ENCODE data around the gene PAK5. TPM values are rescaled to one million over a fixed set of nuclear protein-coding genes. Genes with fewer than 3 reads are reported as not detected.

Gene PAK5
- total RNA-seq, 2 experiments from 2014 or later = not detected

DNA sequence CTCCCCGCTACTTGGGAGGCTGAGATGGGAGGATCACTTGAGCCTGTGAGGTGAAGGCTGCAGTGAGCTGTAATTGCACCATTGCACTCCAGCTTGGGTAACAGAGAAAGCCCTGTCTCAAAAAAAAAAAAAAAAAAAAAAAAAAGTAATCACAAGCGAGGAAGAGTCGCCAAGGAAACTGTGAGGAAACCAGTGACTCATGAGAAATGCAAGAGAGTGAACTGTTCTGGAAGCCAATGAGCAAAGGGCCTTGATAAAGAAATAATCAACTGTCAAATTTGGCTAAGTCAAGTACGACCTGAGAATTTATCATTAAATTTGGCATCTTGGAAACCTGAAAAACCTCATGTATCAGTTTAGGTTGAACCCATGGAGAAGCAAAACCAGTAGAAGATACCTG lies 340.6 kb downstream of the PAK5 start:
- H3K36me3 Mint-ChIP-seq (ENCODE audit: low read depth) = no peaks in the 10 kb centered on the region
- Histone ChIP-seq H3K4me3 (ENCODE audit: low read length) (no peak overlapping the region), H3K4me1 (ENCODE audit: insufficient read depth, low read length) (no peaks in the 10 kb centered on the region), H3K9me3 (ENCODE audit: control insufficient read depth in 1 of 2, insufficient read depth in 1 of 2, low read length in 2 of 2) (peaks cover 0 to 6% of the 10 kb centered on the region in 2 experiments), H3K27me3 (ENCODE audit: control insufficient read depth in 1 of 2, insufficient read depth in 2 of 2, low read length in 2 of 2) (no peaks in the 10 kb centered on the region), H3K36me3 (ENCODE audit: insufficient read depth, low read length) (no peaks in the 10 kb centered on the region), H3K27ac (ENCODE audit: low read depth in 1 of 2, low read length in 2 of 2) (no peak overlapping the region)
- POLR2A ChIA-PET = no interaction called here
- no peak for ATAC-seq (ENCODE audit: poor library complexity)
- DNase-seq = peak in 2 of 14 experiments; percentile 24 to 35
- H3K4me3 Mint-ChIP-seq = no peak overlapping the region
- H3K27me3 Mint-ChIP-seq = peaks cover 11% of the 10 kb centered on the region
- H3K9me3 Mint-ChIP-seq = no peaks in the 10 kb centered on the region
- no peaks in the 10 kb centered on the region for H3K4me1 Mint-ChIP-seq (ENCODE audit: low read depth)
- TF ChIP-seq, protein P1, sequence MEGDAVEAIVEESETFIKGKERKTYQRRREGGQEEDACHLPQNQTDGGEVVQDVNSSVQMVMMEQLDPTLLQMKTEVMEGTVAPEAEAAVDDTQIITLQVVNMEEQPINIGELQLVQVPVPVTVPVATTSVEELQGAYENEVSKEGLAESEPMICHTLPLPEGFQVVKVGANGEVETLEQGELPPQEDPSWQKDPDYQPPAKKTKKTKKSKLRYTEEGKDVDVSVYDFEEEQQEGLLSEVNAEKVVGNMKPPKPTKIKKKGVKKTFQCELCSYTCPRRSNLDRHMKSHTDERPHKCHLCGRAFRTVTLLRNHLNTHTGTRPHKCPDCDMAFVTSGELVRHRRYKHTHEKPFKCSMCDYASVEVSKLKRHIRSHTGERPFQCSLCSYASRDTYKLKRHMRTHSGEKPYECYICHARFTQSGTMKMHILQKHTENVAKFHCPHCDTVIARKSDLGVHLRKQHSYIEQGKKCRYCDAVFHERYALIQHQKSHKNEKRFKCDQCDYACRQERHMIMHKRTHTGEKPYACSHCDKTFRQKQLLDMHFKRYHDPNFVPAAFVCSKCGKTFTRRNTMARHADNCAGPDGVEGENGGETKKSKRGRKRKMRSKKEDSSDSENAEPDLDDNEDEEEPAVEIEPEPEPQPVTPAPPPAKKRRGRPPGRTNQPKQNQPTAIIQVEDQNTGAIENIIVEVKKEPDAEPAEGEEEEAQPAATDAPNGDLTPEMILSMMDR (IDR thresholded peaks at IDR 0.05) = no peak
- no peak overlapping the region for H3K27ac Mint-ChIP-seq
- CTCF ChIA-PET = interaction anchor here (0.7 kb wide), 1 partner anchor 608 kb away, joined by 3 read pairs; no protein-coding TSS in a partner anchor
- intact Hi-C loops (cut with DNase I, micrococcal nuclease) = no loop called here

DNA sequence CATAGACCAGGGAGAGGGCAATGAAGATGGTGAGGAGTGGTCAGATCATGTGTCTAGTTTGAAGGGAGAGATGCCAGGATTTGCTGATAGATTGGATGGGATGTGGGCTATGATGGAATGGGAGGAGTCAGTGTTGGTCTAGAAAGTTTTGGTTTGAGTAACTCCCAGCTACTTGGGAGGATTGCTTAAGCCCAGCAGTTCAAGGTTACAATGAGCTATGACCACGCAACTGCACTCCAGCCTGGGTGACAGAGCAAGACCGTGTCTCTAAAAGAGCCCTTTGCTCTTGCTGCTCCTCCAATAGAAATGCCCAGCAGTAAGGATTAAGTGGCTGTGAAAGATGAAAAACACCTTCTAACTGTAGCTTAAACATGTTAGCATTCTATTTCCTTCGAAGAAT lies 342.7 kb downstream of the PAK5 start:
- Histone ChIP-seq H3K27ac (ENCODE audit: low read depth in 1 of 2, low read length in 2 of 2) (no peak overlapping the region), H3K4me1 (ENCODE audit: insufficient read depth, low read length) (no peaks in the 10 kb centered on the region), H3K4me3 (ENCODE audit: low read length) (no peak overlapping the region), H3K36me3 (ENCODE audit: insufficient read depth, low read length) (no peaks in the 10 kb centered on the region), H3K27me3 (ENCODE audit: control insufficient read depth in 1 of 2, insufficient read depth in 2 of 2, low read length in 2 of 2) (no peaks in the 10 kb centered on the region), H3K9me3 (ENCODE audit: control insufficient read depth in 1 of 2, insufficient read depth in 1 of 2, low read length in 2 of 2) (peaks cover 0 to 9% of the 10 kb centered on the region in 2 experiments)
- H3K9me3 Mint-ChIP-seq = no peaks in the 10 kb centered on the region
- CTCF ChIA-PET = no interaction called here
- ATAC-seq (ENCODE audit: poor library complexity) (no peak), DNase-seq (no peak)
- no peaks in the 10 kb centered on the region for H3K4me1 Mint-ChIP-seq (ENCODE audit: low read depth)
- no peak overlapping the region for H3K4me3 Mint-ChIP-seq
- intact Hi-C loops (cut with DNase I, micrococcal nuclease) = no loop called here
- H3K27me3 Mint-ChIP-seq = no peaks in the 10 kb centered on the region
- TF ChIP-seq, protein P1 (IDR thresholded peaks at IDR 0.05) = no peak
- POLR2A ChIA-PET = no interaction called here
- H3K36me3 Mint-ChIP-seq (ENCODE audit: low read depth) = no peaks in the 10 kb centered on the region
- H3K27ac Mint-ChIP-seq = no peak overlapping the region

DNA sequence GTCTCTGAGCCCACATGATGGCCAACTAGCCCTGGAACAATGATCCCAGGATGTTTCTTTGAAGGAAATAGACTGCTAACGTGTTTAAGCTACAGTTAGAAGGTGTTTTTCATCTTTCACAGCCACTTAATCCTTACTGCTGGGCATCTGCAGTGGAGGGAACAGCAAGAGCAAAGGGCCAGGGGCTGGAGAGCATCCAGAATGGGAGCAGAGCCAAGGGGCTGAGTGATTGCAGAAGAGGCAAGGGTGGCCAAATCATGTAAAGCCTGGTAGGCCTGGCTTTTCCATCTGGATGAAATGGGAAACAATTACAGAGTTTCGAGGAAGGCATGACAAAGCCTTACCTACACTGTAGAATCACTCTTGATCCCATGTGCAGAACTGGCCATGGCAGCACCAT lies 343.2 kb downstream of the PAK5 start:
- no peaks in the 10 kb centered on the region for H3K27me3 Mint-ChIP-seq

More for the DNA sequence above, 343.2 kb downstream of the PAK5 start:
- H3K4me1 Mint-ChIP-seq (ENCODE audit: low read depth) = no peaks in the 10 kb centered on the region
- H3K27ac Mint-ChIP-seq = no peak overlapping the region
- ATAC-seq (ENCODE audit: poor library complexity) (no peak), DNase-seq (no peak)
- no peaks in the 10 kb centered on the region for H3K36me3 ChIP-seq (ENCODE audit: insufficient read depth, low read length)
- H3K27me3 ChIP-seq (ENCODE audit: control insufficient read depth in 1 of 2, insufficient read depth in 2 of 2, low read length in 2 of 2) = no peaks in the 10 kb centered on the region
- ChIA-PET CTCF (no interaction called here), POLR2A (no interaction called here)
- TF ChIP-seq, protein P1 (IDR thresholded peaks at IDR 0.05) = no peak
- H3K27ac ChIP-seq (ENCODE audit: low read depth in 1 of 2, low read length in 2 of 2) = no peak overlapping the region
- H3K4me3 Mint-ChIP-seq = no peak overlapping the region
- no peak overlapping the region for H3K4me3 ChIP-seq (ENCODE audit: low read length)
- no peaks in the 10 kb centered on the region for H3K36me3 Mint-ChIP-seq (ENCODE audit: low read depth)
- no peaks in the 10 kb centered on the region for H3K4me1 ChIP-seq (ENCODE audit: insufficient read depth, low read length)
- no peaks in the 10 kb centered on the region for H3K9me3 Mint-ChIP-seq
- intact Hi-C loops (cut with DNase I, micrococcal nuclease) = no loop called here
- H3K9me3 ChIP-seq (ENCODE audit: control insufficient read depth in 1 of 2, insufficient read depth in 1 of 2, low read length in 2 of 2) = peaks cover 0 to 9% of the 10 kb centered on the region in 2 experiments

Data from CD4-positive, alpha-beta T cell (primary cell).